Fibroblast of lung (primary cell): Measurements from ENCODE around the gene TAGLN2.

Experiments
- EZH2 ChIP-seq: IDR thresholded peaks from 2 replicates; pipeline ENCODE4 v1.5.1; 2012; ENCODE audit warnings: low read length, control low read depth, mild to moderate bottlenecking; ENCODE audit errors: missing control alignments
- TF ChIP-seq, protein P1 (sequence below), 2 donors: IDR thresholded peaks in 1 of 2; conservative IDR thresholded peaks in 1 of 2; 1 replicate in 1 of 2; 2 replicates in 1 of 2; pipeline ENCODE4 v1.5.1; 2011 to 2012; ENCODE audit warnings: low read length in 2 of 2, control low read depth in 1 of 2, inconsistent platforms in 1 of 2, low read depth in 1 of 2, mild to moderate bottlenecking in 1 of 2

DNA sequence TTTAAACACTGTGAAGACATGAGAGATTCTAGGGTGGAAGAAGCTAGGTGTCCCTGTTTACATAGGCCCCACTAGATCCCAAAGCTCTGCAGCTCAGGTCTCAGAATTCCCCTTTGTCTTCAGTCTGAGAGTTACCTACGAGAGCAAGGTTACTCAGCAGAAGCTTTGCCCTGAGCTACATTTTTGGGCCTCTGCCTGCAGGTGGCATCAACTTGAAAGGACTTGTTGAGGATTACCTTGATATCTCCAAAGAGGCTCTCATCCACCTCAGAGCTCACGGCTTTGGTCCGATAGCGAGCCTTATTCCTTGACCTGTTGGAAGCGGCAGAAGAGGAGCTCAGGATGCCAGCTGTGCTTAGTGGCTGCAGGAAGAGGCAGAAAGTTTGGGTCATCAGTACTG, 32.4 kb downstream of the TAGLN2 start:
- TF ChIP-seq, protein P1, sequence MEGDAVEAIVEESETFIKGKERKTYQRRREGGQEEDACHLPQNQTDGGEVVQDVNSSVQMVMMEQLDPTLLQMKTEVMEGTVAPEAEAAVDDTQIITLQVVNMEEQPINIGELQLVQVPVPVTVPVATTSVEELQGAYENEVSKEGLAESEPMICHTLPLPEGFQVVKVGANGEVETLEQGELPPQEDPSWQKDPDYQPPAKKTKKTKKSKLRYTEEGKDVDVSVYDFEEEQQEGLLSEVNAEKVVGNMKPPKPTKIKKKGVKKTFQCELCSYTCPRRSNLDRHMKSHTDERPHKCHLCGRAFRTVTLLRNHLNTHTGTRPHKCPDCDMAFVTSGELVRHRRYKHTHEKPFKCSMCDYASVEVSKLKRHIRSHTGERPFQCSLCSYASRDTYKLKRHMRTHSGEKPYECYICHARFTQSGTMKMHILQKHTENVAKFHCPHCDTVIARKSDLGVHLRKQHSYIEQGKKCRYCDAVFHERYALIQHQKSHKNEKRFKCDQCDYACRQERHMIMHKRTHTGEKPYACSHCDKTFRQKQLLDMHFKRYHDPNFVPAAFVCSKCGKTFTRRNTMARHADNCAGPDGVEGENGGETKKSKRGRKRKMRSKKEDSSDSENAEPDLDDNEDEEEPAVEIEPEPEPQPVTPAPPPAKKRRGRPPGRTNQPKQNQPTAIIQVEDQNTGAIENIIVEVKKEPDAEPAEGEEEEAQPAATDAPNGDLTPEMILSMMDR (conservative IDR thresholded peaks at IDR 0.05 in 1 of 2, IDR thresholded peaks at IDR 0.05 in 1 of 2; ENCODE audit: low read depth in 1 of 2, low read length in 2 of 2): no peak
- no peak for TF ChIP-seq EZH2
